Keratinocyte (primary cell): Measurements from ENCODE around the gene FRYL. TPM values are rescaled to one million over a fixed set of nuclear protein-coding genes. Genes with fewer than 3 reads are reported as not detected.

ENCODE experiments used
- DNase-seq: peaks from one replicate; pipeline ENCODE4 v3.0.0-alpha.2; 2011; ENCODE audit warnings: low read depth, missing footprints, low spot score
- FAIRE-seq: peaks from 2 replicates; lab custom pipeline; 2011; peaks lifted over from hg19 to GRCh38; lab: Jason Lieb, UNC
- H2AFZ ChIP-seq: 2 replicates; pipeline ENCODE4 v1.6.0; 2012; ENCODE audit warnings: low read length, control low read depth, inconsistent platforms; ENCODE audit not compliant: control insufficient read depth
- H3K27ac ChIP-seq: 2 replicates; pipeline ENCODE4 v1.5.1; 2011; ENCODE audit warnings: low read length; ENCODE audit not compliant: control insufficient read depth, insufficient read depth
- H3K27me3 ChIP-seq: 3 replicates; pipeline ENCODE4 v1.6.0; 2011; ENCODE audit warnings: low read length; ENCODE audit not compliant: control insufficient read depth, insufficient read depth; ENCODE audit errors: extremely low read depth
- H3K36me3 ChIP-seq, 2 experiments: 2 replicates in 1 of 2; 3 replicates in 1 of 2; pipeline ENCODE4 v1.5.1; 2011; ENCODE audit warnings: low read length in 2 of 2, mild to moderate bottlenecking in 1 of 2; ENCODE audit not compliant: control insufficient read depth in 2 of 2, insufficient read depth in 2 of 2; ENCODE audit errors: extremely low read depth in 1 of 2
- H3K4me1 ChIP-seq: 3 replicates; pipeline ENCODE4 v1.5.1; 2011; ENCODE audit warnings: low read length; ENCODE audit not compliant: control insufficient read depth, insufficient read depth; ENCODE audit errors: extremely low read depth
- H3K4me2 ChIP-seq: 3 replicates; pipeline ENCODE4 v1.6.0; 2011; ENCODE audit warnings: low read depth, low read length; ENCODE audit not compliant: control insufficient read depth, insufficient read depth; ENCODE audit errors: extremely low read depth
- H3K4me3 ChIP-seq, 3 experiments: fragments of 200-600 bp in 1 of 3; sonication (generic) in 1 of 3; 2 replicates in 2 of 3; 3 replicates in 1 of 3; pipeline ENCODE4 v1.5.1; 2011 to 2016; ENCODE audit warnings: low read length in 3 of 3, mild to moderate bottlenecking in 3 of 3, control low read depth in 2 of 3, inconsistent platforms in 1 of 3, low read depth in 1 of 3, mixed read lengths in 1 of 3, mixed run types in 1 of 3, moderate library complexity in 1 of 3; ENCODE audit not compliant: control insufficient read depth in 2 of 3, insufficient read depth in 2 of 3; ENCODE audit errors: extremely low read depth in 1 of 3
- H3K79me2 ChIP-seq: 2 replicates; pipeline ENCODE4 v1.6.0; 2012; ENCODE audit warnings: low read length; ENCODE audit not compliant: control insufficient read depth, insufficient read depth
- H3K9ac ChIP-seq: 3 replicates; pipeline ENCODE4 v1.6.0; 2011; ENCODE audit warnings: low read length; ENCODE audit not compliant: control insufficient read depth, insufficient read depth; ENCODE audit errors: extremely low read depth
- H3K9me1 ChIP-seq: 3 replicates; pipeline ENCODE4 v1.6.0; 2011; ENCODE audit warnings: low read length; ENCODE audit not compliant: control insufficient read depth, insufficient read depth; ENCODE audit errors: extremely low read depth
- H3K9me3 ChIP-seq: 2 replicates; pipeline ENCODE4 v1.5.1; 2012; ENCODE audit warnings: low read depth, low read length; ENCODE audit not compliant: control insufficient read depth
- H4K20me1 ChIP-seq: 3 replicates; pipeline ENCODE4 v1.6.0; 2011; ENCODE audit warnings: low read length; ENCODE audit not compliant: control insufficient read depth, insufficient read depth; ENCODE audit errors: extremely low read depth
- CTCF ChIP-seq, 3 experiments: IDR thresholded peaks in 1 of 3; conservative IDR thresholded peaks in 1 of 3; optimal IDR thresholded peaks in 1 of 3; 2 replicates in 2 of 3; 3 replicates in 1 of 3; pipeline versions ENCODE3 to v1.5.1; 2011; ENCODE audit warnings: low read length in 3 of 3, mild to moderate bottlenecking in 3 of 3, moderate library complexity in 2 of 3, control low read depth in 1 of 3, inconsistent platforms in 1 of 3; ENCODE audit not compliant: insufficient read depth in 2 of 3; ENCODE audit errors: extremely low read depth in 1 of 3
- EZH2 ChIP-seq: IDR thresholded peaks from one replicate; pipeline ENCODE4 v1.6.1; 2012; ENCODE audit warnings: inconsistent platforms, mild to moderate bottlenecking, low read length, moderate library complexity
- dilution Hi-C: fragments of 300-500 bp; cut with MboI; formaldehyde crosslinking; loops from one replicate; pipeline ENCODE4 v1.7.0; 2020; ENCODE audit warnings: low sequenced_read_pairs; ENCODE audit not compliant: extremely low pct_ligation_motif_present
- polyA plus RNA-seq, 5 experiments: library from polyadenylated mRNA; depleted of rRNA in 3 of 5; stranded (reverse) in 3 of 5; stranded (forward) in 1 of 5; unstranded in 1 of 5; fragments of >200 nt; gene quantifications; 1 replicate in 1 of 5; 2 replicates in 3 of 5; 3 replicates in 1 of 5; pipeline versions ENCODE4 v1.2.1 to v1.2.3, GENCODE V29; 2011 to 2012; ENCODE audit warnings: missing spikeins in 2 of 5, low read depth in 1 of 5, low replicate concordance in 1 of 5

The FRYL gene
- polyA plus RNA-seq, 1 donor (not counting 4 experiments of a cell fraction or from before 2014, with no cell fraction given): 40.4 TPM

- DNase-seq (no peak), FAIRE-seq (no peak)
- Histone ChIP-seq H3K4me3 (no peak overlapping the region), H3K27ac (no peak overlapping the region), H4K20me1 (no peaks in the 10 kb centered on the region), H3K9ac (no peak overlapping the region), H2AFZ (no peak overlapping the region), H3K9me1 (no peaks in the 10 kb centered on the region), H3K4me1 (no peaks in the 10 kb centered on the region), H3K9me3 (no peaks in the 10 kb centered on the region), H3K27me3 (no peaks in the 10 kb centered on the region), H3K36me3 (peaks cover 23 to 25% of the 10 kb centered on the region in 2 experiments), H3K4me2 (no peak overlapping the region), H3K79me2 (no peaks in the 10 kb centered on the region)
- TF ChIP-seq CTCF (optimal IDR thresholded peaks at IDR 0.05 in 1 of 3, IDR thresholded peaks at IDR 0.05 in 1 of 3, conservative IDR thresholded peaks at IDR 0.05 in 1 of 3; ENCODE audit: extremely low read depth in 1 of 3, insufficient read depth in 2 of 3, low read length in 3 of 3) (no peak), EZH2 (no peak)
- dilution Hi-C loops: no loop called here
These were observed 237.2 kb downstream of the FRYL start for GRCh38 chr4:48542888-48543287.

DNA sequence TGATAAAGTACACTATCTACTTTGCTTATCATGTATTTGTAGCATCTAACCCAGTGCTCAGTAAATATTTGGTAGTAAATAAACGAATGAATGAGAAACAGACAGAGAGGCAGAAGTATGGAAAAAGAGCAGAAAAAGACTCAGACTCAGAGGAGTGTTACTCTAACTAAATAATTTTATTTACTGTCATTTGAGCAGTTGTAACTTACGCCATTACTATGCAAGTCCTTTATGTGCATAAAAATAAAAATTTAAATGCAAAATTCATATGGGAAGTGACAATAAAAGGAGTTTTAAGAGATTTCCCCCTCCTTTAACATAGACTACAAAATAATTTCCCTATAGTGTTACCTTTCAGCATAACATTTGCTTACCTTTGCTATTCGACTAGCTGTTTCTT, 240.5 kb downstream of the FRYL start:
- H3K9ac ChIP-seq: no peak overlapping the region
- H3K36me3 ChIP-seq: peaks cover 23 to 24% of the 10 kb centered on the region in 2 experiments
- DNase-seq: no peak
- no peaks in the 10 kb centered on the region for H4K20me1 ChIP-seq
- H3K4me2 ChIP-seq: no peak overlapping the region
- no peaks in the 10 kb centered on the region for H3K27me3 ChIP-seq
- H3K4me1 ChIP-seq: no peaks in the 10 kb centered on the region
- H3K9me1 ChIP-seq: no peaks in the 10 kb centered on the region
- H2AFZ ChIP-seq: no peak overlapping the region
- no peak for FAIRE-seq
- dilution Hi-C loops: no loop called here
- TF ChIP-seq CTCF (optimal IDR thresholded peaks at IDR 0.05 in 1 of 3, IDR thresholded peaks at IDR 0.05 in 1 of 3, conservative IDR thresholded peaks at IDR 0.05 in 1 of 3; ENCODE audit: extremely low read depth in 1 of 3, insufficient read depth in 2 of 3, low read length in 3 of 3) (no peak), EZH2 (no peak)
- no peak overlapping the region for H3K4me3 ChIP-seq
- no peaks in the 10 kb centered on the region for H3K9me3 ChIP-seq
- H3K27ac ChIP-seq: no peak overlapping the region
- H3K79me2 ChIP-seq: no peaks in the 10 kb centered on the region
